Dendritic cell treated with granulocyte-macrophage colony-stimulating factor and Interleukin-4, amounts not matched to agents 40 ng/mL and 50 ng/mL, for 4 days (primary cell): ENCODE measurements around the gene TMEM107.
"Not testable (repeated sequence)": the region's sequence is repeated elsewhere in the genome, so short reads cannot be mapped to it uniquely, and the experiment has no call there.

Experiments
- H3K27ac Mint-ChIP-seq: one replicate; pipeline ENCODE4 v1.8.0; 2022; ENCODE audit warnings: mild to moderate bottlenecking, mixed read lengths
- H3K27me3 Mint-ChIP-seq: one replicate; pipeline ENCODE4 v1.8.0; 2022; ENCODE audit warnings: mild to moderate bottlenecking, mixed read lengths
- H3K36me3 Mint-ChIP-seq: one replicate; pipeline ENCODE4 v1.8.0; 2022; ENCODE audit warnings: low read depth, mixed read lengths
- H3K4me1 Mint-ChIP-seq: one replicate; pipeline ENCODE4 v1.8.0; 2022; ENCODE audit warnings: low read depth, mixed read lengths
- H3K4me3 Mint-ChIP-seq: one replicate; pipeline ENCODE4 v1.8.0; 2022; ENCODE audit warnings: mild to moderate bottlenecking, moderate library complexity, mixed read lengths
- H3K9me3 Mint-ChIP-seq: one replicate; pipeline ENCODE4 v1.8.0; 2022; ENCODE audit warnings: mixed read lengths
- intact Hi-C: fragments of 100-400 bp; cut with micrococcal nuclease; formaldehyde crosslinking; loops from one replicate; pipeline ENCODE4 v1.15.0; 2022

Gene TMEM107

GRCh38 chr17:8176197-8176940 lies at the start of gene TMEM107:
Gene TMEM107 (minus strand): TSS chr17:8176380. CDS start chr17:8176286, 94 bp downstream.
- Mint-ChIP-seq H3K36me3 (peaks cover 9% of the 10 kb centered on the region), H3K9me3 (no peaks in the 10 kb centered on the region), H3K27me3 (peaks cover 1% of the 10 kb centered on the region), H3K4me1 (peaks cover 56% of the 10 kb centered on the region), H3K27ac (peak within 1 kb of the TSS; percentile 96), H3K4me3 (peak within 1 kb of the TSS; percentile 91)
- intact Hi-C loops = no loop called here

GRCh38 chr17:8224891-8225812 lies 49.0 kb upstream of the TMEM107 start:
- H3K4me1 Mint-ChIP-seq = peaks cover 58% of the 10 kb centered on the region
- intact Hi-C loops = loop anchor here (5.0 kb wide), 1 partner anchor 88 kb away; no protein-coding TSS in a partner anchor
- no peaks in the 10 kb centered on the region for H3K9me3 Mint-ChIP-seq
- H3K27me3 Mint-ChIP-seq = no peaks in the 10 kb centered on the region
- peak overlapping the region; percentile 99 for H3K27ac Mint-ChIP-seq
- no peak overlapping the region for H3K4me3 Mint-ChIP-seq
- H3K36me3 Mint-ChIP-seq = peaks cover 84% of the 10 kb centered on the region

GRCh38 chr17:8223356-8224126 lies 47.4 kb upstream of the TMEM107 start:
- Mint-ChIP-seq H3K4me3 (peak overlapping the region; percentile 89), H3K4me1 (peaks cover 63% of the 10 kb centered on the region), H3K27ac (peak overlapping the region; percentile 99), H3K27me3 (no peaks in the 10 kb centered on the region), H3K9me3 (no peaks in the 10 kb centered on the region), H3K36me3 (peaks cover 78% of the 10 kb centered on the region)
- intact Hi-C loops = loop anchor here (1.0 to 5.0 kb wide), 3 partner anchors 24 to 86 kb away; partner anchors contain the start of gene SLC25A35

- peaks cover 63% of the 10 kb centered on the region for H3K4me1 Mint-ChIP-seq
- peak overlapping the region; percentile 89 for H3K4me3 Mint-ChIP-seq
- no peaks in the 10 kb centered on the region for H3K9me3 Mint-ChIP-seq
- H3K36me3 Mint-ChIP-seq = peaks cover 70% of the 10 kb centered on the region
- intact Hi-C loops = loop anchor here (1.0 to 5.0 kb wide), 3 partner anchors 25 to 85 kb away; partner anchors contain the start of gene SLC25A35
- peak overlapping the region; percentile 99 for H3K27ac Mint-ChIP-seq
- no peaks in the 10 kb centered on the region for H3K27me3 Mint-ChIP-seq
These were observed 46.6 kb upstream of the TMEM107 start for GRCh38 chr17:8222630-8223355.

- H3K27me3 Mint-ChIP-seq = no peaks in the 10 kb centered on the region
- no peaks in the 10 kb centered on the region for H3K9me3 Mint-ChIP-seq
- intact Hi-C loops = loop anchor here (5.0 kb wide), 1 partner anchor 85 kb away; no protein-coding TSS in a partner anchor
- H3K27ac Mint-ChIP-seq = peak overlapping the region; percentile 99
- H3K4me3 Mint-ChIP-seq = peak overlapping the region; percentile 89
- peaks cover 58% of the 10 kb centered on the region for H3K4me1 Mint-ChIP-seq
- H3K36me3 Mint-ChIP-seq = peaks cover 65% of the 10 kb centered on the region
These were observed 46.1 kb upstream of the TMEM107 start for GRCh38 chr17:8222380-8222629.

GRCh38 chr17:8221663-8222379 lies 45.6 kb upstream of the TMEM107 start:
- Mint-ChIP-seq H3K9me3 (no peaks in the 10 kb centered on the region), H3K27ac (peak overlapping the region; percentile 99), H3K27me3 (no peaks in the 10 kb centered on the region), H3K36me3 (peaks cover 60% of the 10 kb centered on the region), H3K4me3 (peak overlapping the region; percentile 89), H3K4me1 (peaks cover 54% of the 10 kb centered on the region)
- intact Hi-C loops = loop anchor here (1.0 to 5.0 kb wide), 2 partner anchors 35 to 85 kb away; no protein-coding TSS in a partner anchor

- intact Hi-C loops = loop anchor here (1.0 to 5.0 kb wide), 2 partner anchors 34 to 84 kb away; no protein-coding TSS in a partner anchor
- Mint-ChIP-seq H3K9me3 (no peaks in the 10 kb centered on the region), H3K36me3 (peaks cover 53% of the 10 kb centered on the region), H3K27ac (peak overlapping the region; percentile 99), H3K4me3 (peak overlapping the region; percentile 89), H3K4me1 (peaks cover 46% of the 10 kb centered on the region), H3K27me3 (no peaks in the 10 kb centered on the region)
These were observed 44.8 kb upstream of the TMEM107 start for GRCh38 chr17:8220783-8221662.

GRCh38 chr17:8214000-8214399 lies 37.8 kb upstream of the TMEM107 start:
- H3K27me3 Mint-ChIP-seq, H3K4me3 Mint-ChIP-seq, H3K9me3 Mint-ChIP-seq, intact Hi-C loops, H3K27ac Mint-ChIP-seq: not testable (repeated sequence)
- peaks cover 22% of the 10 kb centered on the region for H3K4me1 Mint-ChIP-seq
- H3K36me3 Mint-ChIP-seq = peaks cover 16% of the 10 kb centered on the region

GRCh38 chr17:8212312-8213180 lies 36.4 kb upstream of the TMEM107 start:
- H3K36me3 Mint-ChIP-seq = peaks cover 16% of the 10 kb centered on the region
- H3K27me3 Mint-ChIP-seq = no peaks in the 10 kb centered on the region
- H3K9me3 Mint-ChIP-seq = no peaks in the 10 kb centered on the region
- H3K4me1 Mint-ChIP-seq = peaks cover 28% of the 10 kb centered on the region
- no peak overlapping the region for H3K4me3 Mint-ChIP-seq
- intact Hi-C loops = no loop called here
- H3K27ac Mint-ChIP-seq = no peak overlapping the region

- H3K4me3 Mint-ChIP-seq = peak overlapping the region; percentile 94
- H3K9me3 Mint-ChIP-seq = no peaks in the 10 kb centered on the region
- peak overlapping the region; percentile 98 for H3K27ac Mint-ChIP-seq
- H3K36me3 Mint-ChIP-seq = peaks cover 16% of the 10 kb centered on the region
- peaks cover 28% of the 10 kb centered on the region for H3K4me1 Mint-ChIP-seq
- H3K27me3 Mint-ChIP-seq = no peaks in the 10 kb centered on the region
- intact Hi-C loops = no loop called here
These were observed 34.7 kb upstream of the TMEM107 start for GRCh38 chr17:8210761-8211458.
